OCI-LY7 (cell line): ENCODE results near the gene OLFM1.

ENCODE experiments used
- CTCF ChIP-seq: fragments of 200-600 bp; sonication (generic); conservative IDR thresholded peaks from 2 replicates; pipeline ENCODE4 v1.5.1; 2014; ENCODE audit warnings: mild to moderate bottlenecking, antibody characterized with exemption, low read length, moderate library complexity, mixed read lengths
- EZH2phosphoT487 ChIP-seq: fragments of 200-600 bp; sonication (generic); IDR thresholded peaks from 2 replicates; pipeline ENCODE4 v1.6.1; 2018; ENCODE audit warnings: low read depth, borderline replicate concordance, mild to moderate bottlenecking, mixed run types, antibody characterized with exemption, low read length, moderate library complexity, mixed read lengths

- TF ChIP-seq CTCF (no peak), EZH2phosphoT487 (no peak)
These were observed 52.0 kb downstream of the OLFM1 start for GRCh38 chr9:135139366-135139959.
